Astrocyte of the spinal cord (primary cell): Measurements from ENCODE around the gene GRB10.

Experiments used
- DNase-seq: peaks from one replicate; pipeline ENCODE4 v3.0.0; 2011; ENCODE audit warnings: low read depth, low spot score
- H3K4me3 ChIP-seq: 2 replicates; pipeline ENCODE4 v1.5.1; 2011; ENCODE audit warnings: low read depth, mild to moderate bottlenecking, low read length, moderate library complexity
- in situ Hi-C: cut with HindIII; loops from 2 replicates; pipeline ENCODE4 v1.10.0; 2017; ENCODE audit warnings: low sequenced_read_pairs
- TF ChIP-seq, protein P1 (sequence below): IDR thresholded peaks from 2 replicates; pipeline ENCODE4 v1.5.1; 2012; ENCODE audit warnings: low read depth, mild to moderate bottlenecking, low read length, inconsistent platforms

The GRB10 gene

GRCh38 chr7:50543776-50544442, 238.8 kb downstream of the GRB10 start:
- TF ChIP-seq, protein P1, sequence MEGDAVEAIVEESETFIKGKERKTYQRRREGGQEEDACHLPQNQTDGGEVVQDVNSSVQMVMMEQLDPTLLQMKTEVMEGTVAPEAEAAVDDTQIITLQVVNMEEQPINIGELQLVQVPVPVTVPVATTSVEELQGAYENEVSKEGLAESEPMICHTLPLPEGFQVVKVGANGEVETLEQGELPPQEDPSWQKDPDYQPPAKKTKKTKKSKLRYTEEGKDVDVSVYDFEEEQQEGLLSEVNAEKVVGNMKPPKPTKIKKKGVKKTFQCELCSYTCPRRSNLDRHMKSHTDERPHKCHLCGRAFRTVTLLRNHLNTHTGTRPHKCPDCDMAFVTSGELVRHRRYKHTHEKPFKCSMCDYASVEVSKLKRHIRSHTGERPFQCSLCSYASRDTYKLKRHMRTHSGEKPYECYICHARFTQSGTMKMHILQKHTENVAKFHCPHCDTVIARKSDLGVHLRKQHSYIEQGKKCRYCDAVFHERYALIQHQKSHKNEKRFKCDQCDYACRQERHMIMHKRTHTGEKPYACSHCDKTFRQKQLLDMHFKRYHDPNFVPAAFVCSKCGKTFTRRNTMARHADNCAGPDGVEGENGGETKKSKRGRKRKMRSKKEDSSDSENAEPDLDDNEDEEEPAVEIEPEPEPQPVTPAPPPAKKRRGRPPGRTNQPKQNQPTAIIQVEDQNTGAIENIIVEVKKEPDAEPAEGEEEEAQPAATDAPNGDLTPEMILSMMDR: no peak
- no peak for DNase-seq
- in situ Hi-C loops: no loop called here
- no peak overlapping the region for H3K4me3 ChIP-seq

DNA sequence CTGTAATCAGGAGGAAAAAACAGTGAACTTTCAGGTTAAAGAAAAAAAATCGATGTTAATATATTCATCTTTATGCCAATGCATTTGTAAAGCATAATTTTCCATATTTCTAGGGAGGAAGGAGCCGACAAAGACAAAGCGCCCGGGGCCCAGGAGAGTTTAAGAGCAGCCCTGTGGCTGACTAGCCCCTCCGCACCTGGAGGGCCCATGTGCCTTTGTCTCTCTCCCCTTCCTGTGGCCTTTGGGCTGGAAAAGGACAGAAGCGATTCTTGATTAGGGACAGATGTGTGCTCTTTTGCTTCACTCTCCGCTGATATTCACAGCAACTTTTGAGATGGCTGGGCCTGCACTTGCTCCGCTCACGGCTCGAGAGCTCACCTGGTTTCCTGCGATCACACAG, 240.6 kb downstream of the GRB10 start:
- H3K4me3 ChIP-seq: no peak overlapping the region
- TF ChIP-seq, protein P1: no peak
- DNase-seq: no peak
- in situ Hi-C loops: no loop called here

DNA sequence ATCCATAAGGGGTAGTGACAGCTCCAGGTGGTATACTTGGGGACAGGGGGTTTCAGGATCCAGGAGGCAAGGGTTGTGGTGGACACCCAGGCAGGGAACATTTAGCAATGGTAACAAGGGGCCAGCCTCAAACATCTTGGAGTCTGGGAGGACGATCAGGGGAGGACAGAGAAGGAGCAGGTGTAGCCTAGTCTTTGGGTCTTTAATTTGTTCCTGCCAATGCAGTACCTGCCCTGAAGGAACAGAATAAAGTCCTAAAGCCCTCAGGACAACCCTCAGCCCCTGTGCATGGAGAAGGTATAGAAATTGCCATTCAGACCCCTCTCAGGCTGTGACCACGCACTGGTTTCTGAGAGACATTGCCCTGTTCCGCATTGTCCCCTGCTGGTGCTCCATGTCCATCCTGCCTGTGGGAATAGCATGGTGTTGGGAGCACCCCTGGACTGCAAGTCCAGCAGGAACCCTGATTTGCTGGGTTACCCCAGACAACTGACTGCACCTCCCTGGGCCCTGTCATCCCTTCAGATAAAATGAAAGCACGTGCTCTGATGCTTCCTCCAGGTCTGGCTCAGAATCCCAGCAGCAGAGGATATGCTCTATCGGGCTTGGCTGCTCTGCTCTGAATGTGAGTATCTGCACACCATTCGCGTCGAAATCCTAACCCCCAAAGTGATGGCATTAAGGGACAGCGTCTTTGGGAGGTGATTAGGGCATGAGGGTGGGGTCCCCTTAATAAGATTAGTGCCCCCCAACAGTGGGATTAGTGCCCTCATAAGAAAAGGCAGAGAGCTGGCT, 241.7 kb downstream of the GRB10 start:
- TF ChIP-seq, protein P1: no peak
- in situ Hi-C loops: no loop called here
- no peak for DNase-seq

More for the DNA sequence above, 241.7 kb downstream of the GRB10 start:
- no peak overlapping the region for H3K4me3 ChIP-seq
